Loucy (cell line): ENCODE data around the gene BAIAP3.

ENCODE experiments used
- H2AFZ ChIP-seq: fragments of 200-600 bp; sonication (generic); 2 replicates; pipeline ENCODE4 v1.6.0; 2016; ENCODE audit warnings: antibody characterized with exemption, mild to moderate bottlenecking, low read length, moderate library complexity
- H3F3A ChIP-seq: fragments of 200-600 bp; 2 replicates; pipeline ENCODE4 v1.6.0; 2016; ENCODE audit warnings: antibody characterized with exemption, low read depth, mild to moderate bottlenecking
- H3K27me3 ChIP-seq: fragments of 200-600 bp; sonication (generic); 2 replicates; pipeline ENCODE4 v1.6.1; 2014; ENCODE audit warnings: low read length, mild to moderate bottlenecking; ENCODE audit not compliant: insufficient read depth, poor library complexity, severe bottlenecking
- H3K36me3 ChIP-seq: fragments of 200-600 bp; sonication (generic); 2 replicates; pipeline ENCODE4 v1.6.1; 2016; ENCODE audit warnings: low read length; ENCODE audit not compliant: insufficient read depth
- H3K4me1 ChIP-seq: fragments of 200-600 bp; sonication (generic); 2 replicates; pipeline ENCODE4 v1.5.1; 2014; ENCODE audit warnings: low read length, mild to moderate bottlenecking; ENCODE audit not compliant: insufficient read depth, poor library complexity, severe bottlenecking
- H3K4me2 ChIP-seq: fragments of 200-600 bp; sonication (generic); 2 replicates; pipeline ENCODE4 v1.6.0; 2014; ENCODE audit warnings: antibody characterized with exemption, low read length, low read depth, mild to moderate bottlenecking; ENCODE audit not compliant: poor library complexity, severe bottlenecking
- H3K4me3 ChIP-seq: fragments of 200-600 bp; sonication (generic); 2 replicates; pipeline ENCODE4 v1.5.1; 2014; ENCODE audit warnings: low read length, mild to moderate bottlenecking, mixed read lengths; ENCODE audit not compliant: poor library complexity, severe bottlenecking
- H3K79me2 ChIP-seq: fragments of 200-600 bp; sonication (generic); 2 replicates; pipeline ENCODE4 v1.6.1; 2014; ENCODE audit warnings: low read length; ENCODE audit not compliant: insufficient read depth
- H3K9ac ChIP-seq: fragments of 200-600 bp; sonication (generic); 2 replicates; pipeline ENCODE4 v1.6.0; 2014; ENCODE audit warnings: mild to moderate bottlenecking, low read depth, low read length, moderate library complexity; ENCODE audit not compliant: poor library complexity, severe bottlenecking
- H3K9me2 ChIP-seq: fragments of 200-600 bp; sonication (generic); replicated peaks from 2 replicates; pipeline ENCODE4 v1.6.1; 2016; ENCODE audit warnings: low read depth, low read length, mixed read lengths
- H3K9me3 ChIP-seq: fragments of 200-600 bp; sonication (generic); 2 replicates; pipeline ENCODE4 v1.6.1; 2014; ENCODE audit warnings: mild to moderate bottlenecking, antibody characterized with exemption, low read length, low read depth; ENCODE audit not compliant: insufficient read depth
- H4K20me1 ChIP-seq: fragments of 200-600 bp; sonication (generic); 2 replicates; pipeline ENCODE4 v1.6.0; 2014; ENCODE audit warnings: antibody characterized with exemption, low read length, mild to moderate bottlenecking; ENCODE audit not compliant: insufficient read depth, poor library complexity, severe bottlenecking
- CTCF ChIP-seq: fragments of 200-600 bp; sonication (generic); conservative IDR thresholded peaks from 2 replicates; pipeline ENCODE4 v1.5.1; 2014; ENCODE audit warnings: mild to moderate bottlenecking, antibody characterized with exemption, low read length
- EZH2phosphoT487 ChIP-seq: fragments of 200-600 bp; IDR thresholded peaks from 2 replicates; pipeline ENCODE4 v1.6.1; 2018; ENCODE audit warnings: antibody characterized with exemption, mild to moderate bottlenecking, moderate library complexity, borderline replicate concordance

BAIAP3 gene

GRCh38 chr16:1380195-1380594 is 46.8 kb downstream of the BAIAP3 start:
- H3K4me3 ChIP-seq, result no peak overlapping the region
- H3K27me3 ChIP-seq, result no peaks in the 10 kb centered on the region
- TF ChIP-seq EZH2phosphoT487, result no peak
- no peaks in the 10 kb centered on the region for H3K9me2 ChIP-seq
- no peaks in the 10 kb centered on the region for H3K9me3 ChIP-seq
- H3K9ac ChIP-seq, result no peak overlapping the region
- H3K36me3 ChIP-seq, result no peaks in the 10 kb centered on the region
- H3F3A ChIP-seq, result no peaks in the 10 kb centered on the region
- no peaks in the 10 kb centered on the region for H4K20me1 ChIP-seq
- no peak overlapping the region for H2AFZ ChIP-seq
- H3K4me2 ChIP-seq, result no peak overlapping the region
- H3K79me2 ChIP-seq, result no peaks in the 10 kb centered on the region
- H3K4me1 ChIP-seq, result no peaks in the 10 kb centered on the region

DNA sequence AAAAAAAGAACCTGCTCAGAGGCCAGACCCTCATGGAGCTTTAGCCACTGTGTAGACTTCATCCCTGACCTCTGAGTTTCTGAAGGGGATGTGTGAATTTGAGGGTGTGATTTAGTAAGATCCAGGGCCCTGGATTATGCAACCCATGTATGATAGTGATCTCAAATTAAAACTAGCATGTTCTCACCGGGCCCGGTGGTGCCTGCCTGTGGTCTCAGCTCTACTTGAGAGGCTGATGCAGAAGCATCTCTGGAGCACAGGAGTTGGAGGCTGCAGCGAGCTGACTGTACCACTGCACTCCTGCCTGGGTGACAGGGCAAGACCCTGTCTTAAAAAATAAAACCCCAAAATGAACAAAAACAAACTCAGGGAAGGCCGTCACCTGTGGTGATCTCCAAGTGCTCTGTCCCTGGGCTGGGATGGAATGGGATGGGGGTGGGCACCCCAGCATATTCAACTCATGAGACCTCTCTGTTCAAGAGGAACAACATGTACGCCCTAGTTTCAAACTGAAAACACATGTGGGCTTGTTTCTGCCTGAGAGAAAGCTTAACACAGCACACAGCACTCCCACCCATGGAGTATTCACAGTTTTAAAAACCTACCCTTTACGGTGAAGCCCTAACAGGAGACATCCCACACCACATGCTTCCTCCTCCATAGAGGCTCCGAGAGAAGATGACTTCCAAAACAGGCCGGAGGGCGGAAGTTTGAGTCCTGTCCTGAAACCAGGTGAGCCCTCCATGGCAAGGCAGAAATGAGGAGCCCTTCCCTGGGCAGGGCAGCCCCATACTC is 48.4 kb downstream of the BAIAP3 start:
- no peaks in the 10 kb centered on the region for H3K9me3 ChIP-seq
- no peak overlapping the region for H2AFZ ChIP-seq
- no peaks in the 10 kb centered on the region for H3F3A ChIP-seq
- no peak overlapping the region for H3K4me3 ChIP-seq
- H3K9me2 ChIP-seq, result no peaks in the 10 kb centered on the region
- H3K4me1 ChIP-seq, result no peaks in the 10 kb centered on the region
- TF ChIP-seq CTCF, result no peak
- TF ChIP-seq EZH2phosphoT487, result no peak
- H4K20me1 ChIP-seq, result no peaks in the 10 kb centered on the region
- H3K36me3 ChIP-seq, result no peaks in the 10 kb centered on the region
- no peak overlapping the region for H3K4me2 ChIP-seq
- no peaks in the 10 kb centered on the region for H3K27me3 ChIP-seq
- no peak overlapping the region for H3K9ac ChIP-seq
- no peaks in the 10 kb centered on the region for H3K79me2 ChIP-seq

- no peaks in the 10 kb centered on the region for H4K20me1 ChIP-seq
- H3K36me3 ChIP-seq, result no peaks in the 10 kb centered on the region
- H3K9me3 ChIP-seq, result no peaks in the 10 kb centered on the region
- TF ChIP-seq CTCF (no peak), EZH2phosphoT487 (no peak)
- H3K4me1 ChIP-seq, result no peaks in the 10 kb centered on the region
- H3K9me2 ChIP-seq, result no peaks in the 10 kb centered on the region
- H3K4me3 ChIP-seq, result no peak overlapping the region
- H3F3A ChIP-seq, result no peaks in the 10 kb centered on the region
- H3K4me2 ChIP-seq, result no peak overlapping the region
- H3K9ac ChIP-seq, result no peak overlapping the region
- no peak overlapping the region for H2AFZ ChIP-seq
- no peaks in the 10 kb centered on the region for H3K27me3 ChIP-seq
- no peaks in the 10 kb centered on the region for H3K79me2 ChIP-seq
Measured at GRCh38 chr16:1383556-1383955, 50.1 kb downstream of the BAIAP3 start.

DNA sequence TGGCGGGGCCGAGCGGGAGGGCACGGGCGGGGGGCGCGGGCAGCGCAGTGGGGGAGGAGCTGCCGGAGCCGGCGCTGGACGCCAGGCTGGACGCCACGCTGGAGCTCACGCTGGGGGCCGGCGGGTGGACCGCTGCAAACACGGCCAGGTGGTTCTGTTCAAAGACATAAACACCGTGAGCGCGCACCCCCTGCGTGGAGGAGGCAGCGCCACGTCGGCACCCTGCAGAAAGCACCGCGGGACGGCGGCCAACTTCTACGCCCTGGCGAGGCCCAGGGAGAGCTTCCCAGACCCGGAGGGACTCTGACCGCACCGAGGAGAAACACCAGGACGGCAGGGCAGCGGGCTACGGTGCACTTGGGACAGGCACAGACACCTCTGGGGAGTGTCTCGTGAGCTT is 51.8 kb downstream of the BAIAP3 start:
- Histone ChIP-seq H3K4me2 (no peak overlapping the region), H3K27me3 (no peaks in the 10 kb centered on the region), H3K36me3 (no peaks in the 10 kb centered on the region), H4K20me1 (no peaks in the 10 kb centered on the region), H3K4me1 (no peaks in the 10 kb centered on the region), H3K9me2 (no peaks in the 10 kb centered on the region), H3K9me3 (no peaks in the 10 kb centered on the region), H3K79me2 (no peaks in the 10 kb centered on the region), H3K4me3 (no peak overlapping the region), H3K9ac (no peak overlapping the region), H3F3A (no peaks in the 10 kb centered on the region), H2AFZ (no peak overlapping the region)
- no peak for TF ChIP-seq EZH2phosphoT487
- no peak for TF ChIP-seq CTCF
